MCF 10A (cell line): ENCODE data around the gene STOML1. TPM values are rescaled to one million over a fixed set of nuclear protein-coding genes. Genes with fewer than 3 reads are reported as not detected.

Source experiments
- BruUV-seq: library from RNA; stranded (reverse); fragments of 400-500 nt; replicated peaks from 2 replicates; lab custom pipeline; 2021; lab: Mats Ljungman, UMichigan
- CTCF ChIA-PET: fragments of 300-600 bp; sonication (Branson Sonifier 250); formaldehyde crosslinking; extraction: SDS; loops from one replicate; lab custom pipeline; 2021; ENCODE audit warnings: antibody characterized with exemption, inconsistent platforms; lab: Yijun Ruan, JAX
- POLR2A ChIA-PET: fragments of 300-600, 350-650 bp; sonication (Branson Sonifier 250); formaldehyde crosslinking; extraction: SDS; loops from one replicate; lab custom pipeline; 2020; ENCODE audit warnings: antibody characterized with exemption, inconsistent platforms; lab: Yijun Ruan, JAX
- DNase-seq: peaks from one replicate; pipeline ENCODE4 v3.0.0-alpha.2; 2018; ENCODE audit not compliant: unreplicated experiment
- H3K27ac Mint-ChIP-seq: one replicate; pipeline ENCODE4 v1.8.0; 2022; ENCODE audit warnings: mild to moderate bottlenecking, low read depth, mixed read lengths; ENCODE audit not compliant: unreplicated experiment
- H3K27me3 Mint-ChIP-seq: one replicate; pipeline ENCODE4 v1.8.0; 2022; ENCODE audit warnings: mixed read lengths; ENCODE audit not compliant: insufficient read depth, unreplicated experiment
- H3K36me3 Mint-ChIP-seq: one replicate; pipeline ENCODE4 v1.8.0; 2022; ENCODE audit warnings: mild to moderate bottlenecking, moderate library complexity, mixed read lengths; ENCODE audit not compliant: insufficient read depth, unreplicated experiment
- H3K4me1 Mint-ChIP-seq: one replicate; pipeline ENCODE4 v1.8.0; 2022; ENCODE audit warnings: mixed read lengths; ENCODE audit not compliant: insufficient read depth, unreplicated experiment
- H3K4me3 Mint-ChIP-seq: one replicate; pipeline ENCODE4 v1.8.0; 2022; ENCODE audit warnings: mild to moderate bottlenecking, moderate library complexity, mixed read lengths; ENCODE audit not compliant: unreplicated experiment
- H3K9me3 Mint-ChIP-seq: one replicate; pipeline ENCODE4 v1.8.0; 2022; ENCODE audit warnings: mixed read lengths; ENCODE audit not compliant: unreplicated experiment
- intact Hi-C: fragments of 100-400 bp; cut with micrococcal nuclease; formaldehyde crosslinking; loops from 2 replicates; pipeline ENCODE4 v1.14.1; 2022
- total RNA-seq: library from RNA; stranded (reverse); gene quantifications from 2 replicates; pipeline ENCODE4 v1.2.3, GENCODE V29; 2022
- TF ChIP-seq, protein P1 (sequence below): fragments of 200-600 bp; IDR thresholded peaks from one replicate; pipeline ENCODE4 v1.8.0; 2022; ENCODE audit warnings: antibody characterized with exemption, mild to moderate bottlenecking; ENCODE audit not compliant: unreplicated experiment

Gene STOML1
- total RNA-seq, 1 experiment from 2014 or later = 17.6 TPM

DNA sequence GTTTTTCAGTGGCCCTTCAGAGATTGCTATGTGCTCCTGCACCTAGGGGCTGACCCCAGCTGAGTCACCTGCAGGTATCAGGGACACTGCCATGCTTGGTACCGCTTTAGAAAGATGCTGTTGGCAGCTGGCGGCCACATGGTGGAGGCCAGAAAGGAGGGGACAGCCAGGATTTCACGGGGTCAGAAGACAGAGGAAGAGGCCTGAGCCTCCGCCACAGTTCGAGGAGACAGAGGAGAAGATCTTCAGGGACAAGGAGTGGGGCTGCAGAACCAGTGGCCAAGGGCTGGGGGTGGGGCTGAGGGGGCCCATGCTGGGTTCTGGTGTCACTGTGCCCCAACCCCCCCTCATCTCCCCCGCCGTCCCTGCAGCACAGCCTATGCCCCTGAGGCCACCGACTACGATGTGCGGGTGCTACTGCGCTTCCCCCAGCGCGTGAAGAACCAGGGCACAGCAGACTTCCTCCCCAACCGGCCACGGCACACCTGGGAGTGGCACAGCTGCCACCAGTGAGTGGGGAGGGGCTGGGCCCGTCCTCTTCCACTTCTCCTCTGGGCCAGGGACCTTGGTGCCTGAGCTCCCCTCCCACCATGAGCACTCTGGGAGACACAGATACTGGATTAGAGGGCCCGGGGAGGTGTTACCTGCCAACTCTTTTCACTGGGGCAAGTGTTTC lies 45.9 kb downstream of the STOML1 start:
- Mint-ChIP-seq H3K4me3 (no peak overlapping the region), H3K27me3 (no peaks in the 10 kb centered on the region), H3K36me3 (no peaks in the 10 kb centered on the region), H3K9me3 (no peaks in the 10 kb centered on the region), H3K27ac (no peak overlapping the region), H3K4me1 (peaks cover 12% of the 10 kb centered on the region)
- ChIA-PET CTCF (interaction anchor here (1.3 kb wide), 1 partner anchor 11 kb away, joined by 4 read pairs; no protein-coding TSS in a partner anchor), POLR2A (interaction anchor here (0.7 kb wide), 1 partner anchor 13 kb away, joined by 3 read pairs; no protein-coding TSS in a partner anchor)
- intact Hi-C loops = no loop called here
- TF ChIP-seq, protein P1, sequence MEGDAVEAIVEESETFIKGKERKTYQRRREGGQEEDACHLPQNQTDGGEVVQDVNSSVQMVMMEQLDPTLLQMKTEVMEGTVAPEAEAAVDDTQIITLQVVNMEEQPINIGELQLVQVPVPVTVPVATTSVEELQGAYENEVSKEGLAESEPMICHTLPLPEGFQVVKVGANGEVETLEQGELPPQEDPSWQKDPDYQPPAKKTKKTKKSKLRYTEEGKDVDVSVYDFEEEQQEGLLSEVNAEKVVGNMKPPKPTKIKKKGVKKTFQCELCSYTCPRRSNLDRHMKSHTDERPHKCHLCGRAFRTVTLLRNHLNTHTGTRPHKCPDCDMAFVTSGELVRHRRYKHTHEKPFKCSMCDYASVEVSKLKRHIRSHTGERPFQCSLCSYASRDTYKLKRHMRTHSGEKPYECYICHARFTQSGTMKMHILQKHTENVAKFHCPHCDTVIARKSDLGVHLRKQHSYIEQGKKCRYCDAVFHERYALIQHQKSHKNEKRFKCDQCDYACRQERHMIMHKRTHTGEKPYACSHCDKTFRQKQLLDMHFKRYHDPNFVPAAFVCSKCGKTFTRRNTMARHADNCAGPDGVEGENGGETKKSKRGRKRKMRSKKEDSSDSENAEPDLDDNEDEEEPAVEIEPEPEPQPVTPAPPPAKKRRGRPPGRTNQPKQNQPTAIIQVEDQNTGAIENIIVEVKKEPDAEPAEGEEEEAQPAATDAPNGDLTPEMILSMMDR = no peak
- no TSS peak for BruUV-seq
- DNase-seq = no peak

DNA sequence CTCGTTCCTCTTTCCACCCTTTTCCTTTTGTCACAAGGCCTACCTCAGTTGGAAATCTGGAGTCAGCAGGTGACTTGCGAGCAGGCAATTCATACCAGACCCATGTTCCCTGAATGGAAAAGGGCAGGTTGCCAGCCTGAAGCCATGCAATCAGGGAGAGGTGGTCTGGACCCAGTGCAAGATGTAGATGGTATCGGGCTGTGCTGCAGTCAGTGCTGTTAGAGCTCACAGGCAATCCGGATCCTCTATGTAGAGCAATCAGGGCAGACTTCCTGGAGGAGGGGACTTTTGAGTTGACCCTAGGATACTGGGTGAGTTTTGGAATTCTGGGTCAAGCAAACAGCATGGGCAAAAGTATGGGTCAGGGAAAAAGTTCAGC lies 47.0 kb downstream of the STOML1 start:
- no peak overlapping the region for H3K4me3 Mint-ChIP-seq
- no peak for DNase-seq
- no peaks in the 10 kb centered on the region for H3K27me3 Mint-ChIP-seq
- TF ChIP-seq, protein P1 = no peak
- peaks cover 10% of the 10 kb centered on the region for H3K4me1 Mint-ChIP-seq
- ChIA-PET POLR2A (no interaction called here), CTCF (no interaction called here)
- intact Hi-C loops = no loop called here
- H3K9me3 Mint-ChIP-seq = no peaks in the 10 kb centered on the region
- H3K27ac Mint-ChIP-seq = no peak overlapping the region
- H3K36me3 Mint-ChIP-seq = no peaks in the 10 kb centered on the region
- no TSS peak for BruUV-seq

DNA sequence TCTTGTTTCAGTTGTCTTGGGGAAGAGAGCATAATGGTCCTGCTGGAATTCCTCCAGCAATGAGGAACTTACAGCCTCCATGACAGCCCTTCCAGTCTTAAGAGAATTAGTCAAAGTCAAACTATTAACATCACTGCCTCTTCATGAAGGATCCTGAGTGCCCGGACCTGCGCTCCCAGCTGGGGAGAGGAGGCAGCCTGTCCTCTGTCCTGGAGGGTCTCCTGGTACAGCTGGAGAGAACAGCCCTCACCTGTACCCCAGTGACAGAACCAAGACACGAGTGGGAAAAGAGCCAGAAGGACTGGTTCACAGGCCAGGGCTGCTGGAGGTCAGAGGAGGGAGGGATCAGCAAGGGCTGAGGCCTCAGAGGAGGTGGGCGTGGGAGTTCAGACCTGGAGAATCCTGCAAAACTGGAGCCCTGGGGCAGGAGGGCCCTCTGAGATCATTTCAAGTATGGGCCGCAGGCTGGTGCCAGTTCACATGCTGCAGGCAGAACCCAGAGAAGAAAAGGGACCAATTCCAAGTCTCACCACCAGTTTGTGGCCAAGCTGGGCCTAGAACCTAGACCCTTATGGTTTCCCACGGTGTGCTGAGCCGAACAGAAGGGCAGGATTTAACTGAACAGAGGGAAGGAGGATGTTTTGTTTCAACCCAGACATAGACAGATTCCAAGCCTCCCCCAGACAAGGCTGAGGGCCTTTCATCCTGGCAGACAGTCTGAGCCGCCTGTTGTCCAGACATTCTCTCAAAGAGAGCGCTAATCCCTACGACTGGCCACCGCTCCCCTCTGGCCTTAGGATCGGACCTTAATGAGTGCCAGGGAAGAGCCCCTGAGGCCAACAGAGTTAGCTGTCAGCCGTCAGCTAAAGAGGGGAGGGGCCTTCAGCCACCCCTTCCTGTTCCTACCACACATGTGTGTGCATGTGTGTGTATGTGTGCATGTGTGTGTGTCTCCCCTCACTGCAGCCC lies 47.6 kb downstream of the STOML1 start:
- H3K4me1 Mint-ChIP-seq = peaks cover 10% of the 10 kb centered on the region

More for the DNA sequence above, 47.6 kb downstream of the STOML1 start:
- H3K9me3 Mint-ChIP-seq = no peaks in the 10 kb centered on the region
- intact Hi-C loops = no loop called here
- H3K27me3 Mint-ChIP-seq = no peaks in the 10 kb centered on the region
- CTCF ChIA-PET = interaction anchor here (1.5 kb wide), 1 partner anchor 20 kb away, joined by 3 read pairs; no protein-coding TSS in a partner anchor
- no peaks in the 10 kb centered on the region for H3K36me3 Mint-ChIP-seq
- DNase-seq = no peak
- no peak overlapping the region for H3K4me3 Mint-ChIP-seq
- BruUV-seq = no TSS peak
- no peak overlapping the region for H3K27ac Mint-ChIP-seq
- TF ChIP-seq, protein P1 = no peak
- POLR2A ChIA-PET = no interaction called here
